Islet precursor cell (in vitro differentiated cells): ENCODE results near the gene CD22.
A peak's percentile ranks its signal among the peaks of the same experiment; 100 is the strongest.

Source experiments
- DNase-seq: peaks from one replicate; pipeline ENCODE4 v3.0.0-alpha.2; 2018

Gene CD22

DNA sequence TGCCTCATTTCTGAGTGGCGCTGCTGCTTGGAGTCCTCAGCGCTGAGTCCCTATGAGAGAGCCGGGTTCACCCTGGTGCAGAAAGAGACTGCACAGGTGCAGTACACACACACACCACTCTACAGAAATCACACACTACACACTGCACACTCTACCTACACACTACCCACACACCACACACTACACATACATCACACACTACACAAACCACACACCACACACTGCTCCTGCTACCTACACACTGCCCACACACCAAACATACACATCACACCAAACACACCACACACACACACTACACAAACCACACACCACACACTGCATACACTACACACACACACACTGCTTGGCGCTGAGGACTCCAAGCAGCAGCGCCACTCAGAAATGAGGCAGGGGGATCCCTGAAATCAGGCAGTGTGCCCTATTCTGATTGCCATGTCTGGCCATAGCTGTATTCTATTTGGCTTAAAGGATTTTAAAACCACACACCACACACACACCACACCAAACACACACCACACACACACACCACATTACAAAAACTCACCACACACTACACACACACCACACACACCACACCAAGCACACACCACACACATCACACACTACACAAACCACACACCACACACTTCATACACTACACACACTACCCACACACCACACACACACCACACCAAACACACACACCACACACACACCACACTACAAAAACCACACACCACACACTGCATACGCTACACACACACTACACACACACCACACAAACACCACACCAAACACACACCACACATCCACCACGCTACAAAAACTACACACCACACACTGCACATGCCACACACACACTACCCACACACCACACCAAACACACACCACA lies 32.1 kb upstream of the CD22 start:
- DNase-seq: no peak

DNA sequence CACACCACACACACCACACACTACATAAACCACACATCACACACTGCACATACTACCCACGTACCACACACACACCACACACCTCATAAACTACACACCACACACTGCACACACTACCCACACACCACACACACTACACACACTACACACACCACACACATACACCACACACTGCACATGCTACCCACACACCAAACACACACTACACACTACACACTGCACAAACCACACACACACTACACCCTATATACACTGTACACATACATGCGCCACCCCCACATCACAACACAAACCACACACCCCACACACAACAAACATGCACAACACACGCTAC lies 31.5 kb upstream of the CD22 start:
- no peak for DNase-seq

DNA sequence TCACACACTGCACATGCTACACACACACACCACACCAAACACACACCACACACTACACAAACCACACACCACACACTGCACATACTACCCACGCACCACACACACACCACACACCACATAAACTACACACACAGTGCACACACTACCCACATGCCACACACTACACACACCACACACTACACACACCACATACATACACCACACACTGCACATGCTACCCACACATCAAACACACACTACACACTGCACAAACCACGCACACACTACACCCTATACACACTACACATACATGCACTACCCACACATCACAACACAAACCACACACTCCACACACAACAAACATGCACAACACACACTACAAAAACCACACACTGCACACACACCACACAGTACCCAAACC lies 31.1 kb upstream of the CD22 start:
- DNase-seq: no peak

DNA sequence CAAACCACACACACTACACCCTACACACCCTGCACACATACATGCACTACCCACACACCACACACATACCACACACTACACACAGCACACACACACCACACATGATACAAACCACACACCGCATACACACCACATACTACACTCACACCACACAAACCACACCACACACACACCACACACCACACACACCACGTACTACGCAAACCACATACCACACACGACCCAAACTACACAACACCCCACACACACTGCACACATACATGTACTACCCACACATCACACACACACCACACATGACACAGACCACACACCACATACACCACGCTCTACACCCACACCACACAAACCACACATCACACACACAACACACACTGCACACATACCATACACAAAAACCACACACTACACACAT lies 30.4 kb upstream of the CD22 start:
- DNase-seq: no peak

DNA sequence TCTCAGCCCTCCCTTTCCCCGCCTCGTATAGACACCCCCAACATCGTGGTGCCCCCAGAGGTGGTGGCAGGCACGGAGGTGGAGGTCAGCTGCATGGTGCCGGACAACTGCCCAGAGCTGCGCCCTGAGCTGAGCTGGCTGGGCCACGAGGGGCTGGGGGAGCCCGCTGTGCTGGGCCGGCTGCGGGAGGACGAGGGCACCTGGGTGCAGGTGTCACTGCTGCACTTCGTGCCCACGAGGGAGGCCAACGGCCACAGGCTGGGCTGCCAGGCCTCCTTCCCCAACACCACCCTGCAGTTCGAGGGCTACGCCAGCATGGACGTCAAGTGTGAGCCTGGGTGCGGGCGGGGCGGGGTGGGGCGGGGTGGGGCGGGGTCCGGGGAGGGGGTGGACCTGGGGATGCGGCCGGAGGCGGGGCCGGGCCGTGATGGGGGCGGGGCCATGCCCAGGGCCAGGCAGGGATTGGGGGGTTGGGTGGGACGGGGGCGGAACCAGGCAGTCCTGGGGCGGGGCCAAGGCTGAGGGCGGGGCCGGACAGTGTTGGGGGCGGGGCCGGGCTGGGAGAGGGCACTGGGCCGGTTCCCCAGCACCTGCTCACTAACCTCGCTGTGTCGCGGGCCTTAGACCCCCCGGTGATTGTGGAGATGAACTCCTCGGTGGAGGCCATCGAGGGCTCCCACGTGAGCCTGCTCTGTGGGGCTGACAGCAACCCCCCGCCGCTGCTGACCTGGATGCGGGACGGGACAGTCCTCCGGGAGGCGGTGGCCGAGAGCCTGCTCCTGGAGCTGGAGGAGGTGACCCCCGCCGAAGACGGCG lies 29.3 kb upstream of the CD22 start:
- DNase-seq: no peak

DNA sequence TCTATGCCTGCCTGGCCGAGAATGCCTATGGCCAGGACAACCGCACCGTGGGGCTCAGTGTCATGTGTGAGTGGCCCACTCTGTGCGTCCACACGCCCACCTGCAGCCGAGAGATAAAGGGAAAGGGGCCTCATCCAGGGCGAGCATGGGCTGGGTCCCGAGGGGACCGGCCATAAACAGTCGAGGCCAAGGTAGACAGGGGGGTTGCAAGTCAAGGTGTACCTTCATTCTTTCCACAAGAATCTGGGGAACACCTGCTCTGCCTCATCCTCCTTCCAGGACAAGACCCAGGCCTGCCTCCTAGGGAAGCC lies 28.7 kb upstream of the CD22 start:
- no peak for DNase-seq

DNA sequence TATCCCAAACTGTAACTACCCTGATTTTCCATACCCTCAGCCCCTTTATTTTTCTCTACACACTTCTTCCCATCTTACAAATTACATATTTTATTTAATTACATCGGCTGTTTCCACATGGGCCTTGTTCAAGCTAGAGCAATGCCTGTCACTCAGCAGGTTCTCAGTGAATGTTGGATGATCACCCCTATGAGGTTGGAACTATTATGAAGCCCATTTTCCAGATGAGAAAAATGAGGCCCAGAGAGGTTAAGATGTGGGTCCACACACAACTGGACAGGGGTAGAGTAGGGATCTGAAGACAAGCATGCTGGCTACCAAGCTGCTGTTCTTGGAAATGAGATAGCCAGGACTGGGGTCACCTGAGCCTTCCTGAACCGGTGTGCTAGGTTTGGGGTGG lies 27.0 kb upstream of the CD22 start:
- DNase-seq: no peak

DNA sequence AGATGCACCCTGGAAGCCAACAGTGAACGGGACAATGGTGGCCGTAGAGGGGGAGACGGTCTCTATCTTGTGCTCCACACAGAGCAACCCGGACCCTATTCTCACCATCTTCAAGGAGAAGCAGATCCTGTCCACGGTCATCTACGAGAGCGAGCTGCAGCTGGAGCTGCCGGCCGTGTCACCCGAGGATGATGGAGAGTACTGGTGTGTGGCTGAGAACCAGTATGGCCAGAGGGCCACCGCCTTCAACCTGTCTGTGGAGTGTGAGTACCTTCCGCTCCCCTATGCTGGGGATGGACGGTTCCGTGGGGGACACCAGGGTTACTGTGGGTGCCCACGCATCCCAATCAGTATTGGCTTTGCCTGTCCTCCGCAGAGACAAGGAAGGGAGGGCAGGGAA lies 26.5 kb upstream of the CD22 start:
- DNase-seq: no peak

DNA sequence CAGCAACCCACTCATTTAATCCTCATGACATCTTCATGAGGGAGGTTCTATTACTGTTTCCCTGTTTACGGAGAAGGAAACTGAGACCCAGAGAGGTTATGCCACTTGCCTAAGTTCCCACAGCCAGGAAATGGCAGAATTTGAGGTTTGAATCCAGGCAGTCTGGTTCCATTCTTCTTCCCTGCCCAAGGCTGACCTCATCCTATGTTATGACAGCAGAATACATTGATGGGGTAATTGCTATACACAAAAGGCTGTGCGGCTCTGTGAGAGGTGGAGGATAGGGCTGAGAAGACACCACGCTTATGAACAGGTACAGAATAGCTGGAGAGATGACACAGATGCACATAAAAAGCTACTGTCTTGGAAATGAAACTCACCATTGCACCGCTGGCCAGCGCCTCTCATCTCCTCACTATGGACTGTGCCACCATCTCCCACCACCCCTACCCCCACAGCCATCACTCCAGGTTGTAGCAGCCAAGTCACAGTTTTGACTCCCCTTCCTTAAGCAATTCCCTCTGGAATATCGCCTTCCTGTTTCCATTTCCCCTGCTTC lies 25.6 kb upstream of the CD22 start:
- no peak for DNase-seq

DNA sequence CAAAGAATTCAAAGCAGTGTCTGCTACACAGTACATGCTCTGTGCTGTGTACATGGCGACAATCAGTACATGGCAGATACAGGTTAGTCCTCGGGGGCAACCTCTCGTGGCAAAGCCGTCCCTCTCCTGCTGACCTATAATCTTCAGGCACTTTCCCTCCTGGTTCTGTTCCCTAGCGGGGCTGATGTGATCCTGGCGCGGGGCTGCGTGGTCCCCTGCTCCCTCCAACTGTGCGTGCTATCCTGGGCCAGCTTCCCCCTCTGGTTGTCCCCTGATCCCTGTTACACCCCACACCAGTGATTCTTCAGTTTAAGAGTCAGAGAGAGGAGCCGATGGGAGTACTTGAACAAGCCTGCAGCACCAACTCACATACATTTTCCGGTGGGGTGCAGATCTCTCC lies 25.0 kb upstream of the CD22 start:
- no peak for DNase-seq

DNA sequence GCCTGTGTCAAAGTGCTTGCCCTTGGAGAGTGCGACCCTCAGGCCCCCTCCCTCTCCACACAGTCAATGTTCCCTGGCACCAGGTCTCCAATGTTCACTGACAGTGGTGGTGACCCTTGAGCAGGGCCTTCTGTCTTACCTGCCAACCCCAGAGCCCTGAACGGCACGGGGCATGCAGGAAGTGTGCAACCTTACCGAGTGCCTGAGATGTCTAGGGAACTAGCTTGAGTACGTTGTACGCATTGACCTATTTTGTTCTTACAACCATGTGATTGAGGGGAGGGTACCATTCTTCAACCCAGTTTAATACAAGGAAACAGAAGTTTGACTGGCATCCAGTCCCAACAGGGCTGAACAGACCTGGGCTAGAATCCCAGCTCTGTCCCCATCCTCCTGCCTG lies 23.8 kb upstream of the CD22 start:
- no peak for DNase-seq

DNA sequence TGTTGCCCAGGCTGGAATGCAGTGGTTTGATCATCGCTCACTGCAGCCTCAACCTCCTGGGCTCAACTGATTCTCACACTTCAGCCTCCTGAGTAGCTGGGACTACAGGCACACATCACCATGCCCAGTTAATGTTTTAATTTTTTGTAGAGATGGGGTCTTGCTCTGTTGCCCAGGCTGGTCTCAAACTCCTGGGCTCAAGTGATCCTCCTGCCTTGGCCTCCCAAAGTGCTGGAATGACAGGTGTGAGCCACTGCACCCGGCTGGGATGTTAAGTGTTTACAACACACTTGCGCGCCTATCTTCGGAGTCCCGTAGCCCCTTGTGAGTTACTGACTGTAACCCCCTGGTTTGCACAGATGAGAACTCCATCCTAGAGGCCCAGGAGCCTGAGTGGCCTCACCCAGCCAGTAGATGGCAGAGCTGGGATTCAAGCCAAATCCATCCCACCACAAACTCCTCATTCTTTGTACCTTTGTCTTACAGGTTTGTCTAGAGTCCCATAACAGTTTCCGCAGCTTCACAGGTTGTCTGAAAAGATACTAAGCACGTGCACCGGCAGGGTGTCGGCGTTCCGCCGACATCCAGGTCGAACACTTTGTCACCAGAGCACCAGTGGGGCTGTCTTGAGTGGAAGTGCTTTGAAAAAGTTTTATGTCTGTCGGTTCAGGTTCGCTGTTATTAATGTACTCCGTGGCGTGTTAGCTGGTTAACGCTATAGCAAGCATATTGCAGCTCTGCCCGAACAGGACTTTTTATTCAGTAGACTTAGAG lies 22.3 kb upstream of the CD22 start:
- no peak for DNase-seq

DNA sequence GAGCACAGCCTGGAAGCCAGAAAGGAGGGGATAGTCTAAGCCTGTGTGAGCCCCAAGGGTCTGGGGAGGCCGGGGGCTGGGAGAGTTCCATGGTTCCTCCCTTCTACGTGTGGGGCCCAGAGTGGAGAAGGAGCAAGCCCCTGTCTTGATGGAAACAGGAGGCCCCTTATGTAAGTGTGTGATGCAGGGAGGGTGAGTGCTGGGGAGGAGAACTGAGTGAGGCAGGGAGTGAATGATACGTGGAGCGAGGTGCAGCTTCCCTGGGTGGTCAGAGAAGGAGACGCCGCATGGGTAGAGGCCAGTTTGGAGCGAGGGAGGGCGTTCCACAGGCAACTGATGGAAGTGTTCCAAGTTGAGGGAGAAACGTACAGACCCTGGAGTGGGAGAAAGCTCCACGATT lies 21.1 kb upstream of the CD22 start:
- no peak for DNase-seq

DNA sequence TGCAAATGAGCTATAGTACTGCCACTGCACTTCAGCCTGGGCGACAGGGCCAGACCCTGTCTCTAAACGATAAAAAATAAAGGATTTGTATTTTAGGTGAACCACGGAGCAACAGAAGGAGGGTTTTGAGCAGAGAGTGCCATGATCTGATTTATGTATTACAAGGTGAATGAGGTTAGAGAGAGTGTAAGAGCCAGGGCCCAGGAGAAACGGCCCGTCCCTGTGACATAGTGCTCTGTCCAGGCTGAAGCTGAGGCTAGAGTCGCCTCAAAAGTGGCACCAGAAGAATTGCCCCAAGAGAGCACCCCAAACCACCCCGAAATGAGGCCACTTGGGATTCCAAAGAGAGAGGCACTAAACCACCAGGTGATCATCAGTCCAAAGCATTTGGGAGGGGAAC lies 20.1 kb upstream of the CD22 start:
- DNase-seq: no peak

DNA sequence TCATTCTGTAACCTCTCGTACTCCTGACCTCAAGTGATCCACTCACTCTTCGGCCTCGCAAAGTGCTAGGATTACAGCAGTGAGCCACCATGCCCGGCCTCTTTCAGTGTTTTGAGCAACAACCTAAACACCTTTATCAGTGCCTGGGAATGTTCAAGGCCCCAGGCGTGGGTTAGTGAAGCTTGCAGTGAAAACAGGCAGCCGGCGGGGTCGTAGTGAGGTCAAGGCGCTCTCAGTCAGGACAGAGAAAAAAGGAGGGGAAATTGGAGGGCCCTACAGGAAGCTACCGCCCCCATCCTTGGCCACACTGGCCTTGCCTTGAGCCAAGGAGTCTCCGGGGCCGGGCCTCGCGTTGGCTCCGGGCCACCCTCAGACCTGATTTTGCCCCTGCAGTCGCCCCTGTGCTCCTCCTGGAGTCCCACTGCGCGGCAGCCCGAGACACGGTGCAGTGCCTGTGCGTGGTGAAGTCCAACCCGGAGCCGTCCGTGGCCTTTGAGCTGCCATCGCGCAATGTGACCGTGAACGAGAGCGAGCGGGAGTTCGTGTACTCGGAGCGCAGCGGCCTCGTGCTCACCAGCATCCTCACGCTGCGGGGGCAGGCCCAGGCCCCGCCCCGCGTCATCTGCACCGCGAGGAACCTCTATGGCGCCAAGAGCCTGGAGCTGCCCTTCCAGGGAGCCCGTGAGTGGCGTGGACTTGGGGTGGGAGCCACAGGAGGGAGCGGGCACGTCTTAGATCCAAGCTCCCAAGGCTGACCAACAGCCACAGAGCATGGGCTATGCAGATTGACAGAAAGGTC lies 19.3 kb upstream of the CD22 start:
- peak; percentile 85 for DNase-seq

DNA sequence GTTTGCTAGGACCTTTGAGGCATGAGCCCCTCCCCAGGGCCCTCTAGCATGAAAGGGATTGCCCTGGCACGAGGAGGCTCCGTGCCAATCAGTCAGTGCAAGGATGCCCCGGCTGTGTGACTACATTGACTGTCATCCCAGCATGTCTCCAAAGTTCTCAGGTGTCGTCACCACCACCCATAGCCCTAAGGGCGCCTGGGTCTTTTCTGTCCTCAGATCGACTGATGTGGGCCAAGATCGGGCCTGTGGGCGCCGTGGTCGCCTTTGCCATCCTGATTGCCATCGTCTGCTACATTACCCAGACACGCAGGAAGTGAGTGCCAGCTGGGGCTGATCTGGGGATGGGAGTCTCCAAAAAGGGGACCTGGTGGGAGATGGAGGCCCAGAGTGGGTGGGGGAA lies 18.7 kb upstream of the CD22 start:
- DNase-seq: no peak

DNA sequence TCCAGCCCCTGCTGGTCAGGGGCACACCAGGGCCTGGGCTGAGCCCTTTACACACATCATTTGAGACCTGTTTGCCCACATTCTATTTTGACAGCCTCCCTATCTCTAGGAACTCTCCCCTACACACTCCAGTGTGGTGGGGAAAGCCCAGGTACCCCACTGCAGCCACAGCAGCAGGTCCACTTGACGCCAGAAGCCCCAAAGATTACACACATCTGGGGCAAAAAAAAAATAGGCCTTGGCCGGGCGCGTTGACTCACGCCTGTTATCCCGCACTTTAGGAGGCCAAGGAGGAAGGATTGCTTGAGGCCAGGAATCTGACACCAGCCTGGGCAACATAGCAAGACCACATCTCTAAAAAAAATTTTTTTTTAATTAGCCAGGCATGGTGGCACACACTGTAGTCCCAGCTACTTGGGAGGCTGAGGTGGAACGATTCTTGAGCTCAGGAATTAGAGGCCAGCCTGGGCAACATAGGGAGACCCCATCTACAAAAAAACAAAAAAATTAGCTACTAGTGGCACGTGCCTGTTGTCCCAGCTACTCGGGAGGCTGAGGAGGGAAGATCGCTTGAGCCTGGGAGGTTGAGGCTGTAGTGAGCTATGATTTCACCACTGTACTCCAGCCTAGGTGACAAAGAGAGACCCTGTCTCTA lies 18.0 kb upstream of the CD22 start:
- no peak for DNase-seq

DNA sequence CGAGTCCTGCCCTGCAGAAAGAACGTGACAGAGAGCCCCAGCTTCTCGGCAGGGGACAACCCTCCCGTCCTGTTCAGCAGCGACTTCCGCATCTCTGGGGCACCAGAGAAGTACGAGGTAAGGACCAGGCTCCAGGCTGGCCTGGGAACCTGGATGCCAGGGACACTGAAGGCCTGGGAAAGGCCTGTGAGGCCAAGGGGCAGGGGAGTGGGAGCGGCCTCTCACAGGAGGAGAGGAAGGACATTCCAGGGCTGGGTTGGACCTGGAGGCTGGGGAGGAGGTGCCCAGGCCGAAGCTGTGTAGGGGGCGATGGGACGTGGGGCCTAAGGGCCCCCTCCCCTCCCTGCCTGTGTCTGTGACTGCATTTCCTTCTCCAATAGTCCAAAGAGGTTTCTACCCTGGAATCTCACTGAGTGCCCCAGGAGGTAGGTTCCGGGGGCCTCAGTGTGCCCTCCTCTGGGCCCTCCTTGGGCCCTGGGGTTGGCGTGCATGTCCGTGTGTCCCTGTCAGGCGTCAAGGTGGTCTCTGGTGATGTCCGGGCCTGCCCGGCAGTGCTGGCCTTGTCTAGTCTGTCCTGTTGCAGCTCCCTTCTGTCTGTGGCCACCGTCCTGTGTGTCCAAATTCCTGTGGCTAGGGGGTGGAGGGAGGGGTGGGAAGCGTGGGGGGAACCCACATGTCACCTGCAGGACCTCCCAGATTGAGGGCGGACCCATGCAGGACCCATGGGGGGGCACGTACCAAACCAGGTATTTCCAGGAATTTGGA lies 16.9 kb upstream of the CD22 start:
- no peak for DNase-seq

DNA sequence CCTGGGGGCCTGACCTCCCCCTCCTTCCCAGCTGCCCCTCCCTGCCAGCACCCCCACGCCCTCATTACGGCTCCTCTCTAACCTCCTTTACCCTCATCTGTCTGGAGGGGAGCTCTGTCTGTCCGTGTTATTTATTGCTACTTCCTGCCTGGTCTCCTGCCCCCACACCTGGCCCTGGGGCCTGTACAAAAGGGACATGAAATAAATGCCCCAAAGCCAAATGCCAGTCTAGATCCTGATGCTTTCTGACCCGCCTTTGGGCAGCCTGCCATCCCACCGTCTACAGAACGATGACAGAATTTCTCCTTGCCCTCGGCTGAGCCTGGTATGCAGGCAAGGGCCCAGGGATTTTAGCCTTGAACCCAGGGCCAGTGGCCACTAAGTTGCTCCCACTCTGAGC lies 15.4 kb upstream of the CD22 start:
- DNase-seq: no peak

DNA sequence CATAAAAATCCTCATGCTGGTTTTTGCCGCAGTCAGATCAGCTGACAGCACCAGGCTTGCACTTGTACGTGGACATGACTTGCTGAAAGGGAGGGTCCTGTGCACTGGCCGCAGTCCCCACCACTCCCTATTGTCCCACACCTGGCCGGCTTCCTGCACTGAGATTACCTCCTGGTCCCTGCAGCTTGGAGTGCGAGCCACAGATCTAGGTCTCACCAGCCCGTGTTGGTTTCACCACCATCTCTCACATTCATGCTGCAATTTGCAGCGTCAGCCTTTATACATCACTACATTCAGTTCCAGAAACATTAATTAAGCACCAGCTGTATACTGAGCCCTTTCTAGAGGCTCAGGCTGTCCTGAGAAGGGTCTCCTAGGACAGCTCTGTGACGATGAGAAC lies 15.0 kb upstream of the CD22 start:
- no peak for DNase-seq

DNA sequence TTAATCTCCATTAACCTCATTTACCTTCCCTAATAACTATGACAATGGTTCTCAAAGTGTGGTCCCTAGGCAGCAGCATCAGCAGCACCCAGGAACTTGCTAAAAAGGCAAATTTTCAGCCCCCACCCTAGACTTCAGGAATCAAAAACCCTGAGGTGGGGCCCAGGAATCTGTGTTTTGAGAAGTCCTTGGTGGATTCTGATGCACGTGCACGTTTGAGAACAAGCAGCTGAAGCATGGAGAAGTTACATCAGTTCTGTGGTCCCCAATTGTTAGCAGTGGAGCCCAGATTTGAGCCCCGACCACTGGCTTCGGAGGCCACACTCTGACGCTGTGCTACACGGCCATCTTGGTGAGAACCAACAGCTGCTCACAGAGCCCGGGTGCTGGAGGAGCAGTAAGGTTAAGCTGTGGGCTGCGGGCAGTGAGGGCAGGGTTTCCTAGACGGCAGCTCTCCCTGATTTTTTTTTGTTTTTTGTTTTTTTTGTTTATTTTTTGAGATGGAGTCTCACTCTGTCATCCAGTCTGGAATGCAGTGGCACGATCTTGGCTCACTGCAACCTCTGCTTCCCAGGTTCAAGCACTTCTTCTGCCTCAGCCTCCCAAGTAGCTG lies 14.0 kb upstream of the CD22 start:
- DNase-seq: no peak
